Natural killer cell (primary cell): ENCODE measurements around the gene DNMBP. TPM values are rescaled to one million over a fixed set of nuclear protein-coding genes. Genes with fewer than 3 reads are reported as not detected.
A peak's percentile ranks its signal among the peaks of the same experiment; 100 is the strongest.
"Not testable (repeated sequence)": the region's sequence is repeated elsewhere in the genome, so short reads cannot be mapped to it uniquely, and the experiment has no call there.

ENCODE experiments used
- ATAC-seq, 3 donors: fragments of 150-1000 bp in 2 of 3; fragments of 200-7000 bp in 1 of 3; cut with Tn5 transposase; 1 replicate in 1 of 3; 2 replicates in 2 of 3; pipeline ENCODE4 v1.10.0; 2021; ENCODE audit warnings: mild to moderate bottlenecking in 2 of 3, moderate library complexity in 2 of 3
- DNase-seq, 2 donors: peaks; one replicate each; pipeline versions ENCODE4 v3.0.0 to v3.0.0-alpha.2; 2013 to 2021; ENCODE audit warnings: mixed read lengths in 1 of 2
- H3K27ac ChIP-seq: one replicate; pipeline ENCODE4 v1.5.1; 2013; ENCODE audit warnings: mild to moderate bottlenecking, low read length
- H3K27me3 ChIP-seq: one replicate; pipeline ENCODE4 v1.6.1; 2013; ENCODE audit warnings: low read length; ENCODE audit not compliant: control insufficient read depth, insufficient read depth
- H3K36me3 ChIP-seq: one replicate; pipeline ENCODE4 v1.6.1; 2013; ENCODE audit warnings: low read length; ENCODE audit not compliant: control insufficient read depth, insufficient read depth
- H3K4me1 ChIP-seq: one replicate; pipeline ENCODE4 v1.6.1; 2013; ENCODE audit warnings: low read length; ENCODE audit not compliant: control insufficient read depth, insufficient read depth
- H3K4me3 ChIP-seq: one replicate; pipeline ENCODE4 v1.5.1; 2013; ENCODE audit warnings: low read length
- H3K9me3 ChIP-seq: one replicate; pipeline ENCODE4 v1.6.1; 2013; ENCODE audit warnings: low read length; ENCODE audit not compliant: control insufficient read depth, insufficient read depth
- H3K27ac Mint-ChIP-seq, 2 donors: one replicate each; pipeline ENCODE4 v1.8.0; 2022; ENCODE audit warnings: mild to moderate bottlenecking in 2 of 2, mixed read lengths in 2 of 2, moderate library complexity in 1 of 2
- H3K27me3 Mint-ChIP-seq, 2 donors: one replicate each; pipeline ENCODE4 v1.8.0; 2022; ENCODE audit warnings: low read depth in 2 of 2, mixed read lengths in 2 of 2
- H3K36me3 Mint-ChIP-seq: one replicate; pipeline ENCODE4 v1.8.0; 2022; ENCODE audit warnings: mixed read lengths
- H3K4me1 Mint-ChIP-seq, 2 donors: one replicate each; pipeline ENCODE4 v1.8.0; 2022; ENCODE audit warnings: mixed read lengths in 2 of 2
- H3K4me3 Mint-ChIP-seq: one replicate; pipeline ENCODE4 v1.8.0; 2022; ENCODE audit warnings: mild to moderate bottlenecking, moderate library complexity, mixed read lengths
- H3K9me3 Mint-ChIP-seq, 2 donors: one replicate each; pipeline ENCODE4 v1.8.0; 2022; ENCODE audit warnings: mixed read lengths in 2 of 2
- CTCF ChIP-seq: fragments of 200-600 bp; IDR thresholded peaks from one replicate; pipeline ENCODE4 v1.8.0; 2022; ENCODE audit warnings: antibody characterized with exemption
- WGBS: methylation state at CpG from one replicate; pipeline ENCODE4 v1.1.7; 2013; ENCODE audit warnings: missing lambda C conversion rate; ENCODE audit not compliant: insufficient coverage; 5-methylcytosine and 5-hydroxymethylcytosine counted together
- intact Hi-C: fragments of 100-400 bp; cut with micrococcal nuclease; formaldehyde crosslinking; loops from one replicate; pipeline ENCODE4 v1.14.2; 2022
- total RNA-seq, 4 donors: library from RNA; stranded (reverse); fragments of 120-200 nt in 1 of 4; gene quantifications; one replicate each; pipeline versions ENCODE4 v1.2.3 to v1.2.4, GENCODE V29; 2013 to 2022

DNMBP gene
- total RNA-seq, 3 donors from 2014 or later (not counting 1 experiment from before 2014, with no cell fraction given), result 13.8 to 15.4 (median 14.4) TPM

GRCh38 chr10:99870123-99870730 is 139.5 kb downstream of the DNMBP start:
- no peaks in the 10 kb centered on the region for H3K27me3 ChIP-seq
- no peaks in the 10 kb centered on the region for H3K9me3 ChIP-seq
- Mint-ChIP-seq H3K4me1 (peaks cover 7% of the 10 kb centered on the region in 2 donors), H3K27me3 (peaks cover 29 to 35% of the 10 kb centered on the region in 2 donors), H3K9me3 (peaks cover 4 to 6% of the 10 kb centered on the region in 2 donors), H3K27ac (no peak overlapping the region), H3K36me3 (peaks cover 23% of the 10 kb centered on the region), H3K4me3 (peak overlapping the region; percentile 65)
- intact Hi-C loops, result no loop called here
- peaks cover 12% of the 10 kb centered on the region for H3K4me1 ChIP-seq
- TF ChIP-seq CTCF, result no peak
- H3K36me3 ChIP-seq, result no peaks in the 10 kb centered on the region
- no peak overlapping the region for H3K27ac ChIP-seq
- WGBS, result 1% methylated on average over 8 of the region's 8 CpGs
- peak in 1 of 2 donors; percentile 72 for DNase-seq
- ATAC-seq, result peak in 2 of 3 donors; percentile 43 to 74
- no peak overlapping the region for H3K4me3 ChIP-seq

- Histone ChIP-seq H3K4me1 (peaks cover 12% of the 10 kb centered on the region), H3K4me3 (no peak overlapping the region), H3K27ac (no peak overlapping the region), H3K36me3 (no peaks in the 10 kb centered on the region), H3K9me3 (no peaks in the 10 kb centered on the region), H3K27me3 (no peaks in the 10 kb centered on the region)
- Mint-ChIP-seq H3K27me3 (peaks cover 29 to 38% of the 10 kb centered on the region in 2 donors), H3K4me1 (peaks cover 7% of the 10 kb centered on the region in 2 donors), H3K36me3 (peaks cover 24% of the 10 kb centered on the region), H3K4me3 (no peak overlapping the region), H3K27ac (no peak overlapping the region), H3K9me3 (peaks cover 4 to 6% of the 10 kb centered on the region in 2 donors)
- WGBS, result 50% methylated on average over 9 of the region's 9 CpGs
- ATAC-seq (peak in 1 of 3 donors; percentile 5), DNase-seq (no peak)
- intact Hi-C loops, result no loop called here
- no peak for TF ChIP-seq CTCF
Measured at GRCh38 chr10:99869581-99870122, 140.1 kb downstream of the DNMBP start.

GRCh38 chr10:99867250-99867649 is 142.5 kb downstream of the DNMBP start:
- peaks cover 42 to 51% of the 10 kb centered on the region in 2 donors for H3K27me3 Mint-ChIP-seq
- H3K36me3 Mint-ChIP-seq, result peaks cover 24% of the 10 kb centered on the region
- H3K4me3 Mint-ChIP-seq, H3K9me3 Mint-ChIP-seq, H3K9me3 ChIP-seq, intact Hi-C loops, H3K27me3 ChIP-seq, H3K4me3 ChIP-seq, DNase-seq, ATAC-seq, H3K27ac ChIP-seq, H3K36me3 ChIP-seq, H3K27ac Mint-ChIP-seq, H3K4me1 Mint-ChIP-seq: not testable (repeated sequence)
- whole genome bisulfite sequencing, result 100% methylated on average over 2 of the region's 3 CpGs
- peaks cover 12% of the 10 kb centered on the region for H3K4me1 ChIP-seq

- H3K4me3 Mint-ChIP-seq, intact Hi-C loops, ATAC-seq, H3K27ac ChIP-seq, H3K9me3 Mint-ChIP-seq, H3K36me3 ChIP-seq, H3K9me3 ChIP-seq, H3K4me1 Mint-ChIP-seq, H3K4me1 ChIP-seq, DNase-seq, H3K27ac Mint-ChIP-seq, H3K27me3 ChIP-seq, H3K4me3 ChIP-seq: not testable (repeated sequence)
- WGBS, result 42% methylated on average over 8 of the region's 9 CpGs
- peaks cover 39 to 47% of the 10 kb centered on the region in 2 donors for H3K27me3 Mint-ChIP-seq
- peaks cover 24% of the 10 kb centered on the region for H3K36me3 Mint-ChIP-seq
Measured at GRCh38 chr10:99863535-99864240, 146.1 kb downstream of the DNMBP start.
